ENCODE measurements around the gene NAB1.
"Not testable (repeated sequence)": the region's sequence is repeated elsewhere in the genome, so short reads cannot be mapped to it uniquely, and the experiment has no call there.

NAB1 gene

DNA sequence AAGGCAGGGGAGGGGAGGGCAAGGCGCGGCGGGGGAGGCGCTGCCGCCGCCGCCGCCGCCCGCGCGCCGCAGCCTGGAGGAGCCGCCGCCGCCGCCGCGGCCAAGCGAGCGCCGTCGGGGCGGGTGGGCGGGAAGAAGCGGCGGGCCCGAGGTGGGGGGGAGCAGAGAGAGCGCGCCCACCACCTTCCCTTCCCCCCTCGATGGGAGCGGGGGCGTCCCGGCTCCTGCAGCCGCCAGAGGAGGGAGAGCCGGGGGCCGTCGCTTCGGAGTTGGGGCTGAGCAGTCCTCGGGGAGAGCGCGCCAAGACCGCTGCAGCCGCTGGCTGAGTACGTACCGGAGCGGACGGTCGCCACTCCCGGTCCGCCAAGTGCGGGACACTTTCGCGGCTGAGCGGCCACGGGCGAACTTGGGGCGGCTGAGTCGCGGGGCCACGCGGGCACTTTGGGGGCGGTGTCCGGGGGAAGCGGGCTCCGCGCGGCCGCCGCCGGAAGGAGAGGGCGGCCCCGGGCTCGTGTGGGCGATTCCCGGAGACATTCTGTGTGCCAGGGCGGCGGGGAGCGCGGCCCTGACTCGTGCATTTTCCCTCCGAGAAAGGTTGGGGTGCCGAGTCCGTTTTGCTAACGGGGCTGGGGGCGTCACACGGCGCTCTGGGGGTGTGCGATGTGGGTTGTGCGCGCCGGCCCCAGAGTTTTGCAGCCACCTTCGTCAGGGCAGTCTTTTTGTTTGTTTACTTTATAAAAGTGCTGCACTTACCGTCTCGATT is at the start of gene NAB1:
Gene NAB1, plus strand, starts transcription at position 49 of the 763 bp plus-strand sequence. CDS start 10,094 bp downstream, outside the sequence.
- DNase-seq = peak; percentile 58 to 82

GRCh38 chr2:190599546-190600220 is 49.2 kb upstream of the NAB1 start:
- no peak for DNase-seq

DNA sequence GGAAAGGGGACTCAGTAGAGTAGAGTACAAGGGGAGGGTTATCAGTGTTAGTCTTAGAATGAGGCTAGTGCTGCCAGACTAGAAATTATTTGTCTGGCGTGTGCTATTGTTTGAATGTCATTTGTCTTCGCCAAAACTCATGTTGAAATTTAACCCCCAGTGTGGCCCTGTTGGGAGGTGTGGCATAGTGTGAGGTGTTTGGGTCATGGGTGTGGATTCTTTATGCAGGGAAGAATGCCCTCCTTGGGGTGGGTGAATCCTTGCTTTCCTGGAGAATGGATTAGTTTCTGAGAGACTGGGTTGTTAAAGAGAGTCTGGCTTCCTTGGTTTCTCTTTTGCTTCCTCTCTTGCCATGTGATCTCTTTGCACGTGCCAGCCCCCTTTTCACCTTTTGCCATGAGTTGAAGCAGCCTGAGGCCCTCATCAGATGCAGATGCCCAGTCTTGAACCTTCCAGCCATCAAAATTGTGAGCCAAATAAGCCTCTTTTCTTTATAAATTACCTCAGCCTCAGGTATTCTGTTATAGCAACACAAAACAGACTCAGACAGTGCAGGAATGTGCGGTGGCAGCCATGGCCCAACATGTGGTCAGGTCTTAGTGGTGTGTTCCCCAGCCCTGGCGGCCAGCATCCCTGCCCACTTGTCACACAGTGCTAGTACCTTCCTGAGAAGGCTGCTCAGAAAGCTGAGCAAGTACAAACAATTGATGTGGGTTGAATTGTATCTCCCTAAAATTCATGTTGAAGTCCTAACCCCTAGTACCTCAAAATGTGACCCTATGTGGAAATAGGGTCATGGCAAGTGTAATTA is 48.4 kb upstream of the NAB1 start:
- no peak for DNase-seq

GRCh38 chr2:190603374-190603773 is 45.5 kb upstream of the NAB1 start:
- DNase-seq = no peak

DNA sequence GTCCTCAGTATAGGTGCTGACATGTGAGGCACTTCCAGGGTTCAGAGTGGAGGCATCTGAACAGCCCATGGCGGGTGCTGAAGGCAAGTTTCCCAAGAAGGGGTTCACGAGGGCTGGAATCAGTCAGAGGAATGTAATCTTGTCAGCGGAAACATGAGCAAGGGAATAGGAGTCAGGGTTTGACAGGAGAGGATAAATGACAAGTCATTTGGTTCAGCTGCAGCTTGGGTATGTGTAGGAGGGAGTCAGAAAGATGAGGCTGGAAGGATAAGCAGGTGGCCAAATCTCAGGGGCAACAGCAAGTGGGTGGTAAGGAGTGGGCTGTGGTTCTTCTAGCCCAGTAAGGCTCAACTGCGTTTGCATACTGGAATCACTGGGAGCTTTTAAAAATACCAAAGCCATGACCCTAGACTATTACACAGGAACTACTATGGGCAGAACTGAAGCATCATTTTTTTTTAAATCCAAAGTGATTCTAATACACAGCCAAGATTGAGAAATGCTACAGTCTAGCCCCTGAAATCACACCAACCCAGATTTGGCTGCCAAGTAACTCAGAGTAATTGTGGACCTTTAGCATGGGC is 41.8 kb upstream of the NAB1 start:
- DNase-seq = no peak

DNA sequence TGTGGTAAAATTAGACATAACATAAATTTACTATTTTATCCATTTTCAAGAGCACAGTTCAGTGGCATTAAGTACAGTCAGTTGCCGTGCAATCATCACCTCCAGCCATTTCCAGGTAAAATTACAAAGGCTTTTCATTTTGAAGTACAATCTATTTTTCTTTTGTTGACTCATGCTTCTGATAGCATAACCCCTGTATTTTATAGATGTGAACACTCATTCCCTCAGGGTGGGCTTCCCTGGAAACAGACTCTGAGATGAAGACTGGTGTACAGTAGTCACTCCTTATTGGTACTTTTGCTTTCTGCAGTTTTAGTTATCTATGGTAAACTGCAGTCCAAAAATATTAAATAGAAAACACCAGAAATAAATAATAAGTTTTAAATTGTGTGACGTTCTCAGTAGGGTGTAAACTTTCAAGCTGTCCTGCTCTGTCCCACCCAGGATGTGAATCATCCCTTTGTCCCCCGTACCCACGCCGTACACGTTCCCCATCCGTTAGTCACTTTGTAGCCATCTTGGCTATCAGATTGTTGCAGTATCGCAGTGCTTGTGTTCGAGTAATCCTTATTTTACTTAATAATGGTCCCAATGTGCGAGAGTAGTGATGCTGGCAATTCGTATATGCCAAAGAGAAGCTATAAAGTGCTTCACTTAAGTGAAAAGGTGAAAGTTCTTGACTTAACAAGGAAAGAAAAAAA is 41.1 kb upstream of the NAB1 start:
- no peak for DNase-seq

- not testable (repeated sequence) for DNase-seq
These were observed 40.0 kb upstream of the NAB1 start for GRCh38 chr2:190608863-190609262.

GRCh38 chr2:190609397-190609796 is 39.5 kb upstream of the NAB1 start:
- not testable (repeated sequence) for DNase-seq

DNA sequence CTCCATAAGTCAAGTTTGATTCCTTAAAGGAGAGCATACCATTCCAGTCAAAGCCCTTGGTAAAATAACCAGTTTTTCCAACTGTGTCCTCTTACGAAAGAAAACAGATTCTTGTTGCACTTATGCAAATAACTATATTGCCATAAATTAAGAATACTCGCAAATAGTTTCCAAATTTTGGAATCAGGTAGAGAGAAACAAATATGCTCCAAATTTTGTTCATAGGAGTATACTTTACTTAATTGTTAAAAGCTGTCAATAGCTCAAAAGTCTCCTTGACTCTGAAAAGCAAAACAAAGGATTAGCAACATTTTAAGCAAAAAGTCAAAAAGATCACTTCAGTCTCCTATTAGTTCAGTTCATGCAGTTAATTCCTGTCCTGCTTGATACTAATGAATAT is 38.4 kb upstream of the NAB1 start:
- DNase-seq = not testable (repeated sequence)

- no peak for DNase-seq
These were observed 33.2 kb upstream of the NAB1 start for GRCh38 chr2:190615555-190616200.

- DNase-seq = no peak
These were observed 30.9 kb upstream of the NAB1 start for GRCh38 chr2:190618030-190618429.

- no peak for DNase-seq
These were observed 23.2 kb upstream of the NAB1 start for GRCh38 chr2:190625691-190626090.

- DNase-seq = no peak
These were observed 22.2 kb upstream of the NAB1 start for GRCh38 chr2:190626641-190627210.

- peak in 1 of 2 experiments; percentile 13 for DNase-seq
These were observed 21.2 kb upstream of the NAB1 start for GRCh38 chr2:190627448-190628412.

- DNase-seq = no peak
These were observed 20.1 kb upstream of the NAB1 start for GRCh38 chr2:190628591-190629319.

DNA sequence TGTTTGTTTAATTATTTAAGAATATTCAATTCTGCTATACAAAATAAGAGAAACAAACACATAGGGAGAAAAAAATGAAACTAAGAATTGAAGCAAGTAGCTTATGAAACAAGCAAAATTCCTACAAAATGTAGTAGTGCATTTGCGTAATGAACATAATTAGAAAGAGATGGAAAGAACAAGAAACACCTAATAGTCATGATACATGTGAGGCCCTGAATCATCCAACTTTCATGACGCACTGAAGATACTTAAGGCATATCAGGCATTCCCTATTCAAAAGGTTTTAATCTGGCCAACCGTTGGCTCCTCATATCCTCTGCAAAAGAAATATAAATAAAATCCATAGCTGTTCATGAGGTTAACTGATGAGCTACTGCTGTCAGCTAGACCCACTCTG is 14.5 kb upstream of the NAB1 start:
- no peak for DNase-seq

GRCh38 chr2:190635781-190636180 is 13.1 kb upstream of the NAB1 start:
- DNase-seq = no peak

GRCh38 chr2:190636361-190636760 is 12.5 kb upstream of the NAB1 start:
- DNase-seq = no peak

DNA sequence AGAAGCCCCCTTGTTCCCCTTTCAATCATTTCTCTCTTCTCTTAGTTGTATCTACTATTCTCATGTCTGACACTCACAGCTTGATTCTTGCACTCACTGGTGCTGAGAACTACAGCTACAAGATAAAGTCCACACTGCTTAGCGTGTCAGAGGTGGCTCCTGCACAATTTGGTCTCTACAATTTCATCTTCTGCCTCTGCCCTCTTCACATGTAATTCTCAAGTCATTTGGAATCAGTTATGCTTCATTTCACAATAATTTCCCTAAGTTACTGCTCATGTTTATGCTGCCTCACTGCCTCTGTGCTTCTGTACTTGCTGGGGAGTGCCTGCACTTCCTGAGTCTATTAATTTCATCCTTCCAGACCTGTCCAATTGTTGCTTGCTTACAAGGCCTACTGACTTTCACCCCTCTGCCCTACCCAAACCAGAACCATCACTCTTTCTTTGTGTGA is 11.6 kb upstream of the NAB1 start:
- DNase-seq = no peak

Measured in stimulated activated CD4-positive, alpha-beta T cell treated with anti-CD3 and anti-CD28 coated beads, Interleukin-4, amount 100 ng/mL, for 4 hours (primary cell).